Kidney epithelial cell (primary cell): ENCODE data around the gene TPH2. TPM values are rescaled to one million over a fixed set of nuclear protein-coding genes. Genes with fewer than 3 reads are reported as not detected.
A peak's percentile ranks its signal among the peaks of the same experiment; 100 is the strongest.

ENCODE experiments used
- DNase-seq: peaks from one replicate; pipeline ENCODE4 v3.0.0-alpha.2; 2010; ENCODE audit warnings: low read depth
- H3K27me3 ChIP-seq: 2 replicates; pipeline ENCODE4 v1.6.0; 2011; ENCODE audit warnings: low read length; ENCODE audit not compliant: control insufficient read depth, insufficient read depth
- H3K36me3 ChIP-seq: 2 replicates; pipeline ENCODE4 v1.5.1; 2011; ENCODE audit warnings: low read length; ENCODE audit not compliant: control insufficient read depth, insufficient read depth
- H3K4me3 ChIP-seq: 2 replicates; pipeline ENCODE4 v1.5.1; 2011; ENCODE audit warnings: low read depth, mild to moderate bottlenecking, control low read depth, low read length
- total RNA-seq: library from RNA; depleted of rRNA; stranded (reverse); fragments of >200 nt; gene quantifications from 2 replicates; pipeline ENCODE4 v1.2.3, GENCODE V29; 2015
- TF ChIP-seq, protein P1 (sequence below): IDR thresholded peaks from 2 replicates; pipeline ENCODE4 v1.5.1; 2011; ENCODE audit warnings: mild to moderate bottlenecking, moderate library complexity, low read length, control low read depth, inconsistent platforms; ENCODE audit not compliant: insufficient read depth, poor library complexity, severe bottlenecking

Gene TPH2
- not detected in 2 replicates for total RNA-seq

DNA sequence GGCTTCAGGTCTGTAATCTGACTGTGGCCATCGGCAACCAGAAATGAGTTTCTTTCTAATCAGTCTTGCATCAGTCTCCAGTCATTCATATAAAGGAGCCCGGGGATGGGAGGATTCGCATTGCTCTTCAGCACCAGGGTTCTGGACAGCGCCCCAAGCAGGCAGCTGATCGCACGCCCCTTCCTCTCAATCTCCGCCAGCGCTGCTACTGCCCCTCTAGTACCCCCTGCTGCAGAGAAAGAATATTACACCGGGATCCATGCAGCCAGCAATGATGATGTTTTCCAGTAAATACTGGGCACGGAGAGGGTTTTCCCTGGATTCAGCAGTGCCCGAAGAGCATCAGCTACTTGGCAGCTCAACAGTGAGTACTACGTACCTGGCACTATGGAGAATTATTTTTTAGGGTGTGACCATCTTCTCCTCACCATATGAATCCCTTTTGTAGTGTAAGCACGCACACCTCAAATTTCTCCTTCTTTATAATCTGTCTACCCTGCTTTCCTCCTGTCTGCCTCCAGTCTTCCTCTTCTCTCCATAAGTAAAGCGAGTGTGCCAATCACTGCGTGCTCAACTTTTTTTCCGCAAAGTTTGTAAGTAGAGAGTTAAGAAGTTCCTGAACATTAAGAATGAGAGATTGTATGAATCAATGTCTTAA lies at the start of gene TPH2:
Gene TPH2, plus strand, starts transcription at position 118 of the 658 bp plus-strand sequence. Its CDS starts 142 bp downstream, at position 260.
- DNase-seq: peak; percentile 9
- Histone ChIP-seq H3K27me3 (no peaks in the 10 kb centered on the region), H3K4me3 (no peak within 1 kb of the TSS), H3K36me3 (no peaks in the 10 kb centered on the region)
- TF ChIP-seq, protein P1, sequence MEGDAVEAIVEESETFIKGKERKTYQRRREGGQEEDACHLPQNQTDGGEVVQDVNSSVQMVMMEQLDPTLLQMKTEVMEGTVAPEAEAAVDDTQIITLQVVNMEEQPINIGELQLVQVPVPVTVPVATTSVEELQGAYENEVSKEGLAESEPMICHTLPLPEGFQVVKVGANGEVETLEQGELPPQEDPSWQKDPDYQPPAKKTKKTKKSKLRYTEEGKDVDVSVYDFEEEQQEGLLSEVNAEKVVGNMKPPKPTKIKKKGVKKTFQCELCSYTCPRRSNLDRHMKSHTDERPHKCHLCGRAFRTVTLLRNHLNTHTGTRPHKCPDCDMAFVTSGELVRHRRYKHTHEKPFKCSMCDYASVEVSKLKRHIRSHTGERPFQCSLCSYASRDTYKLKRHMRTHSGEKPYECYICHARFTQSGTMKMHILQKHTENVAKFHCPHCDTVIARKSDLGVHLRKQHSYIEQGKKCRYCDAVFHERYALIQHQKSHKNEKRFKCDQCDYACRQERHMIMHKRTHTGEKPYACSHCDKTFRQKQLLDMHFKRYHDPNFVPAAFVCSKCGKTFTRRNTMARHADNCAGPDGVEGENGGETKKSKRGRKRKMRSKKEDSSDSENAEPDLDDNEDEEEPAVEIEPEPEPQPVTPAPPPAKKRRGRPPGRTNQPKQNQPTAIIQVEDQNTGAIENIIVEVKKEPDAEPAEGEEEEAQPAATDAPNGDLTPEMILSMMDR: peak; percentile 85

DNA sequence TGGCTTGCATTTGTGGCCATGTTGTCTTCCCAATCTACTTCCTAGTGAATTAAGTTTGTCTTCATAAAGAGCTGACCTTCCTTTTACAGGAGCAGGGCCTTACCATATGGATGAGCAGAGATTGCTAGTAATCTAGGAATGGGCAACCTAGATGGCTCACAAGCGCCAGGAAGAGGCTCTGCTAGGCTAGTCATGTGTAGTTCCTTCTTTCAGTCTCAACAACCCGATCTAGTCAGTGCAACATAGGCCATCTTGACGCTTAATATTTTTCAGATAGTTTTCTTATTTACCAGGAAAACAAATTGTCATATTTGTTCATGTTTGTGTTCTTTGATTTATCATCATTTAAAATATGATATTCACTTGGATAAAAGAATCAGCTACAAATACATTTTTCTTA lies 48.2 kb upstream of the TPH2 start:
- DNase-seq: no peak
- TF ChIP-seq, protein P1: no peak
- no peak overlapping the region for H3K4me3 ChIP-seq
- H3K36me3 ChIP-seq: no peaks in the 10 kb centered on the region
- H3K27me3 ChIP-seq: no peaks in the 10 kb centered on the region

DNA sequence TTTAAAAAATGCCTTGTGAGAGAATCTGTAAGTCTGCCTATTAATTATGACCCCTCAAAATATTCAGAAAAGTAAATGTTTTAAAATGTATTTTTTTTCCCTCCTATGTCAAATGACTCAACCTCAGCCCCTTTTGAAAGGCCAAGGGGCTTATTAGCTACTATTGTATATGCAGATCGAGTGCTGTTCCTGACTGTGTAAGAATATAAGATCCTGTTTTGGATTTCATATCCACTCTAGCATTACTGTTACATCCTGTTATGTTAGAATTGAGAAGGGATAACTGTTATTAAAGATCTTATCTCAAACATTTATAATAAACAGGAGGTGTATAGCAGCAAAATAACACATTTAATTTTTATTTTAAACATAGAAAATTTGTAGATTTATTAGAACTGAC lies 46.6 kb upstream of the TPH2 start:
- no peak for DNase-seq
- no peak overlapping the region for H3K4me3 ChIP-seq
- no peaks in the 10 kb centered on the region for H3K36me3 ChIP-seq
- H3K27me3 ChIP-seq: no peaks in the 10 kb centered on the region
- TF ChIP-seq, protein P1: no peak

DNA sequence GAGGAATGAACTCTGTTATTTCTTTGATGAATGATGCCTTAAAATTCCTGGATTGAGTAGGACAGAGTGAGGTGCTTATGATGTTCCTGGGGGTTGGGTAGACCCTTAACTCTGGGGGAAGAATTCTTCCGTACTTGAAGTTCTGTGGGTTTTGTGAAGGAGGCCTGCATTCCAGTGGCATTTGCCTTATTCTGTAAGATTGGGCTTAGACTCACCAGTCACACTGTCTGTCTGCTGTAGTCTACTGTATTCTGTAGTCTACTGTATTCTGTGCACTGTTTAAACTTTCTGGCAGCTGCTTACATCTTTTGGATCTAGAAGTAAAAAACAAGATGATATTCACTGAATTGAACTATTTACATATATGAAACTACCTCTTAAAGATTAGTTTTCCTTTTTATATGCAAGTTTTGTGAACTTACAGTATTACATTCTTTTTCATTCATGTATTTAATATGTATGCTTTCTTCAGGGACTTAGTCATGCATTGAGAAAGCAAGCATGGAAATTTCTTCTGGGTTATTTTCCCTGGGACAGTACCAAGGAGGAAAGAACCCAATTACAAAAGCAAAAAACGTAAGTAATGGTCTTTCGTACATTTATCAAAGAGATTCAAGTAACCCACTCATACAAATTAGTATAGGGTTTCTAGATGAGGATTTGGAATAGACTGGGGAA lies 42.3 kb upstream of the TPH2 start:
- no peaks in the 10 kb centered on the region for H3K27me3 ChIP-seq
- TF ChIP-seq, protein P1: no peak
- H3K4me3 ChIP-seq: no peak overlapping the region
- no peaks in the 10 kb centered on the region for H3K36me3 ChIP-seq
- no peak for DNase-seq

- TF ChIP-seq, protein P1: no peak
- H3K4me3 ChIP-seq: no peak overlapping the region
- no peaks in the 10 kb centered on the region for H3K36me3 ChIP-seq
- H3K27me3 ChIP-seq: no peaks in the 10 kb centered on the region
- no peak for DNase-seq
Measured at GRCh38 chr12:71900091-71900490, 38.6 kb upstream of the TPH2 start.
